Coronary artery (tissue), 2 donors: ENCODE results near the gene KIF2A.

Experiments used
- DNase-seq: peaks from one replicate; pipeline ENCODE4 v3.0.0-alpha.2; 2017; ENCODE audit warnings: low spot score
- H3K27ac ChIP-seq, 2 donors: fragments of 200-600 bp; sonication (generic); one replicate each; pipeline ENCODE4 v1.5.1; 2016 to 2019
- H3K4me3 ChIP-seq: fragments of 200-600 bp; sonication (generic); 2 replicates; pipeline ENCODE4 v1.5.1; 2016; ENCODE audit warnings: mild to moderate bottlenecking, moderate library complexity
- TF ChIP-seq, protein P1 (sequence below): fragments of 200-600 bp; sonication (generic); IDR thresholded peaks from one replicate; pipeline ENCODE4 v1.5.1; 2019; ENCODE audit warnings: antibody characterized with exemption

The KIF2A gene

DNA sequence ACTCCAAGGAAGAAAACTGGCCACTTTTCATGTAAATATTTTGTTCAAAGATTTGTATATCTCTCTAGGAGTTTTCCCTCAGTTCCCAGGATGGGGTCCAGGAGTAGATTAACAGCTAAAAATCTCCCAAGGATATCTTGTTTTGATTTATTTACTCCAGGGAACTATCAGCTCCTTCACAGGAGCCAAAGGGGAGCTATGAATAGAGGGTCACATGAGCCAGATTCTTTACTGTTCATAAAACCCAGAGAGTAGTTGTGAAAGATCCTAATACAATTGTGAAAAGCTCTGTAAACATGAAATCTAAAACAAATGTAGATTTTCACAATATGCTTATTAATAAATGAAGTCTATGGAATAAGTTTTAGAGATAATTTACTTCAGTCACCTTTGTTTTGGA lies 80.8 kb downstream of the KIF2A start:
- TF ChIP-seq, protein P1, sequence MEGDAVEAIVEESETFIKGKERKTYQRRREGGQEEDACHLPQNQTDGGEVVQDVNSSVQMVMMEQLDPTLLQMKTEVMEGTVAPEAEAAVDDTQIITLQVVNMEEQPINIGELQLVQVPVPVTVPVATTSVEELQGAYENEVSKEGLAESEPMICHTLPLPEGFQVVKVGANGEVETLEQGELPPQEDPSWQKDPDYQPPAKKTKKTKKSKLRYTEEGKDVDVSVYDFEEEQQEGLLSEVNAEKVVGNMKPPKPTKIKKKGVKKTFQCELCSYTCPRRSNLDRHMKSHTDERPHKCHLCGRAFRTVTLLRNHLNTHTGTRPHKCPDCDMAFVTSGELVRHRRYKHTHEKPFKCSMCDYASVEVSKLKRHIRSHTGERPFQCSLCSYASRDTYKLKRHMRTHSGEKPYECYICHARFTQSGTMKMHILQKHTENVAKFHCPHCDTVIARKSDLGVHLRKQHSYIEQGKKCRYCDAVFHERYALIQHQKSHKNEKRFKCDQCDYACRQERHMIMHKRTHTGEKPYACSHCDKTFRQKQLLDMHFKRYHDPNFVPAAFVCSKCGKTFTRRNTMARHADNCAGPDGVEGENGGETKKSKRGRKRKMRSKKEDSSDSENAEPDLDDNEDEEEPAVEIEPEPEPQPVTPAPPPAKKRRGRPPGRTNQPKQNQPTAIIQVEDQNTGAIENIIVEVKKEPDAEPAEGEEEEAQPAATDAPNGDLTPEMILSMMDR, result no peak
- no peak for DNase-seq
- Histone ChIP-seq H3K27ac (no peak overlapping the region), H3K4me3 (no peak overlapping the region)

DNA sequence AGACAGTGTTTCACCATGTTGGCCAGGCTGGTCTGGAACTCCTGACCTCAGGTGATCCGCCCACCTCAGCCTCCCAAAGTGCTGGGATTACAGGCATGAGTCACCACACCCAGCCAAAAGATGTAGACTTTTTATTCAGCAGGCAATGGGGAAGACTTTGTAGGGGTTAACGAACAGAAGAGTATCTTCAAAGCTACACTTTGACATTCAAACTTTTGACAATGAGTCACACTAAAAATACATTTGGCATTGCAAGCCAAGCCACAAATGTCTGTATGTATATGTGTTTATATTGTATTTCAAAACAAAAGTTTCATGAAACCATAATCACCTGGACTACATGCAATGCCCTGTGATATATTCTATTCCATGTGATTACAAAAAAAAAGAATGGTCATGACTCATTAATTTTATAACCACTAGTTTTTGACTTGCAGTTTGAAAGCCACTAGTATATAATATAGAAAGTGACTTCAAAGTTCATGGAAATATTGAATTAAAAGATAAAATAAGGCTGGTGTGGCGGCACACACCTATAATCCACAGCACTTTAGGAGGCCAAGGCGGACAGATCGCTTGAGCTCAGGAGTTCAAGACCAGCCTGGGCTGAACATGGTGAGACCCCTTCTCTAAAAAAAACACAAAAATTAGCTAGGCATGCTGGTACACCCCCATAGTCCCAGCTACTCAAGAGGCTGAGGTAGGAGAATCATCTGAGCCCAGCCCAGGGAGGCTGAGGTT lies 89.4 kb downstream of the KIF2A start:
- TF ChIP-seq, protein P1, result no peak
- no peak for DNase-seq

DNA sequence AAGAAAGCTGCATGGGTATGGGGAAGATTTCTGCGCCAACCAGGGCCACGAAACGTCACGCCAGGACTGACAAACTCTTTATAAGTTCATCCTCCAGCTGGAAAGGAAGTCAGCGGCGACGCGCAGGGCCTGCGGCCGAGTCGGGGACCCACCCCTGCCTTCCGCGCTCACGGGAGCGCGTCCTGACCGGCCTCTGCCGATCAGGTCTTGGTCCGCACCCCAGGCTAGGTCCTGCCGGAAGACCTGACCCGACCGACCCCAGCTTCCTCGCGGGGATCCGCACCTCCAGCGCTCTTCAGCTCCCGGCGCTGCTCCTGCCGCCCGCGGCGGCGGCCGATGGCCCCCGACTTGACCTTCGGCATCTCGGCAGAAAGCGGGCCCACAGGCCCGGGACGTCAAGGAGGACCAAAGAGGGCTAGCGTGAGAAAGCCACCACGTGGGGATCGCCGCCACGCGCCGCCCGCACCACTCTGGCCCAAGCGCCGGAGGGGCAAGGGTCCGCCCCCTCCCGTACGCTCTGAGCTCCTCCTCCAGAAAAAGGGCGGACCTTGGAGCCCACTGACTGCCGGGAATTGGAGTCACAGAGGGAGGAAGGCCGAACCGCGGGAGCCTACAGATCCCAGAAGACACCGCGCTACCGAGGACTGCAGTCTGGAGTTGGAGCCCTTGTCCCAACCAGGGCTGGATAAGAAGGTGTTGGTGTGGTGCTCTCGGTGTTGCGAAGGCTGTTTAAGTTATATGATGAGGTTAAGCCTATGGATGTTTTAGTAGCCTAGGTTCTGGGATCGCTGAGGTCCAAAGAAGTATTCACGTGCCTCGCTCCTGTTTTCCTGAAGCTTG lies 97.6 kb downstream of the KIF2A start, which contains the start of gene DIMT1:
Gene DIMT1, minus strand, starts transcription at position 495 of the 840 bp plus-strand sequence. Its CDS starts 133 bp downstream, at position 362.
- peak; percentile 97 for DNase-seq
- TF ChIP-seq, protein P1, result no peak
- peak within 1 kb of the TSS; percentile 95 to 96 for H3K27ac ChIP-seq
- peak within 1 kb of the TSS; percentile 92 for H3K4me3 ChIP-seq

More for the DNA sequence above, 89.4 kb downstream of the KIF2A start:
- Histone ChIP-seq H3K4me3 (no peak overlapping the region), H3K27ac (no peak overlapping the region)

DNA sequence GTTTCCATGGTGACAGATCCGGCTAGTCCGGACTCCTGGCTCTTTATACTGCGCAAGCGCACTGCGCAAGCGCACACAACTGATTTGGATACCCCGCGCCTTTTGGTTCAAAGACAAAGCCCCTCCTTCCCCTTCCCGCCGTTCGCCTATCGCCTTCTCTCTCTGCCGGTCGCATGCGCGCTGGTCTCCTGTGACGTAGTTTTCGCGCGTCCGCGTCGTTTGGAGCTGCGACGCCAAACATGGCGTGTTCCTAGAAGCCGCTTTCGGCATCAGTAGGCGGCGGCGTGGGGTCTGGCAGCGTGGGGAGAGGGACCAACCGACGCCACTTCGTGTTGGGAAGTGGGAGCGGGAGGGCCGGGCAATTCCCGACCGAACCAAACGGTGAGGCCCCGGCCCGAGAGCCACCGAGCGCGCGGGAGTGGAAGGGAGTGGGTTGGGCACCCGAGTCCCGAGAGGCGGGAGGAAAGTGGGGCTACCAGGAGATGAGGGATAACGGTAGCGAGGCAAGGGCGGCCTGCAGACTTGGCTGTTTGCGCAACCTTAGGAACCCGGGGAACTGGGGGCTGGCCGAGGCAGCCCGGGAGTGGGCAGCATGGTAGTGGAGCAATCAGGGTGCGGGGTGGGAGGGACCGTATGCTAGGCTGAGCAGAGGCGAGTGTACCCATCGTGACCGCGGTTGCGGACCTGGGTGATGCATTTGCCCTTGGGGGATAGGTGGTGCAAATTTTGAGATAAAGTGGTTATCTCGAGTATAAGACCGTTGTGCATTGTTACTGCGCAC lies 106.7 kb downstream of the KIF2A start, which contains the start of gene IPO11:
Gene IPO11, plus strand, starts transcription at position 215 of the 781 bp plus-strand sequence. CDS start 24,517 bp downstream, outside the sequence.
- Histone ChIP-seq H3K4me3 (peak within 1 kb of the TSS; percentile 90), H3K27ac (peak within 1 kb of the TSS; percentile 44 to 77)
- peak; percentile 99 for DNase-seq
- TF ChIP-seq, protein P1, result no peak

DNA sequence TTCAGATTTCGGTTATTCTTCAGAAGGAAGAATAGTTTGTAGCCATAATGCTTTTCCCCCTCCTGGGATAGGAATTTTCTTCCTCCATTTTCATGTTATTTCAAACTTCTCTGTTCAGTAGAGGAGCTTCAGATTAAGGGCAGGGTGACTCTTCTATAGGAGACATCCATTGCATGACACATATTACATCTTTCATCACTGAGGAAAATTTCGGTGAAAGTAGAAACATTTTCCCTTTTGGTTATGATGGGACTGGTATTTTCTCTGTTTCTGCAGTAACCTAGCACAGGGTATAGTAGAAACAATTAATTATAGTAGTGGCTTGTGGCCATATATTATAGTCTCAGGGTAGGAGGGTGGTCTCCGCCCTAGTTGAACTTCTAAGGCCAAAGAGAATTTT lies 107.7 kb downstream of the KIF2A start:
- Histone ChIP-seq H3K27ac (no peak overlapping the region), H3K4me3 (peak overlapping the region; percentile 90)
- TF ChIP-seq, protein P1, result no peak
- DNase-seq, result no peak

DNA sequence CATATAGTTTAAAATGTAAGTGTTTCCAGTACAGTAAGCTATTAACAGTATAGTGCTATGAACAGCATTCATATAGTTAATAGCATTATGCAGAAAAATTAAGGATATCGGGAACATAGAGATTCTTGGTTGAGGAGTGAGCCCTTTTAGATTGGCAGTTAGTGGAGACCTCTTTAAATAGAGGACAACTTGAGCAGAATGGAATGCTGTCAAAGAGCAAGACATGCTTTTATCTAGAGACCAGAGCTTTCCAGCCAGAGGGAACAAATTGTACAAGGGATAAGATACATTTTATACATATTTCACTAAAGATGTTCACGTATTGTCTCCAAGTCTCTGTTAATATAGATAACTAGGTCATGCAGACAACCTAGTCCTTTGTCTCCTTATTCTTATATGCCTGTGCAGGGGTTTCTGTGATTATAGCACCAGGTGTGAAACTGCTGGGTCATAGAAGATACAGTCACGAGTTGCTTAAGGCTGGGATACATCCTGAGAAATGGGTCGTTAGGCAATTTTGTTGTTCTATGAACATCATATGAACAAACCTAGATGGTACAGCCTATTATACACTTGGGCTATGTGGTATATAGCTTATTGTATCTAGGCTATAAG lies 112.6 kb downstream of the KIF2A start:
- no peak overlapping the region for H3K4me3 ChIP-seq
- TF ChIP-seq, protein P1, result no peak
- DNase-seq, result no peak
- H3K27ac ChIP-seq, result no peak overlapping the region
